IMR-90 (cell line): ENCODE data around the gene IRAK3.

Experiments used
- CHD1 ChIP-seq: IDR thresholded peaks from 2 replicates; pipeline ENCODE4 v1.6.1; 2012; ENCODE audit warnings: low read depth, low read length, improper control_type of control experiment
- FOS ChIP-seq: fragments of 150-350 bp; IDR thresholded peaks from 2 replicates; pipeline ENCODE4 v1.6.1; 2016; ENCODE audit warnings: low read depth, low read length
- MXI1 ChIP-seq: IDR thresholded peaks from 2 replicates; pipeline ENCODE4 v1.6.1; 2012; ENCODE audit warnings: low read depth, mild to moderate bottlenecking, low read length, moderate library complexity, borderline replicate concordance
- RAD21 ChIP-seq: IDR thresholded peaks from 2 replicates; pipeline ENCODE4 v1.6.1; 2012; ENCODE audit warnings: low read length, improper control_type of control experiment
- RCOR1 ChIP-seq: IDR thresholded peaks from 2 replicates; pipeline ENCODE4 v1.6.1; 2012; ENCODE audit warnings: mild to moderate bottlenecking, low read length, improper control_type of control experiment; ENCODE audit not compliant: insufficient replicate concordance
- SMC3 ChIP-seq: fragments of 150-350 bp; IDR thresholded peaks from 2 replicates; pipeline ENCODE4 v1.6.1; 2016; ENCODE audit warnings: low read depth, mild to moderate bottlenecking, antibody characterized with exemption, low read length, moderate library complexity
- TF ChIP-seq, protein P1 (sequence below): conservative IDR thresholded peaks from 2 replicates; pipeline ENCODE4 v1.5.1; 2012; ENCODE audit warnings: mild to moderate bottlenecking, low read depth, low read length, improper control_type of control experiment

DNA sequence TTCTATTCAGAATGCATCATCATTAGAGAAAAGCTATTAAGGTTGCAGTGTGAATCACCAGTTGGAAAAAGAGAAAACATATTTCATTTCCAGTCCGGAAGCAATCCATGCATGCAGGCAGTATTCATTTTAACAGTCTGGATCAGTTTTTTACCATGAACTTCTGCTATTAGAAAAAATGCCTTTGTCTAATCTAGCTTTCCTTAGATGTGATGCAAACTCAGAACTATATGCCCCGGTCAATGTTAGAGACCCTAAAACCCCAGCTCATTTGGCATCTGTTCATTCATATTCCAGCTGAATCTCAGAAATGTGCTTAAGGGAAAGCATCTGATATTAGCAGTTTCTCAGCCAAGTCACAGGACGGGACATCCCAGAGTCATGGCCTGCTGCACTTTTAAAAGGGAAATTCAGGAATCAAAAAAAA, 8.5 kb downstream of the IRAK3 start:
- TF ChIP-seq, protein P1, sequence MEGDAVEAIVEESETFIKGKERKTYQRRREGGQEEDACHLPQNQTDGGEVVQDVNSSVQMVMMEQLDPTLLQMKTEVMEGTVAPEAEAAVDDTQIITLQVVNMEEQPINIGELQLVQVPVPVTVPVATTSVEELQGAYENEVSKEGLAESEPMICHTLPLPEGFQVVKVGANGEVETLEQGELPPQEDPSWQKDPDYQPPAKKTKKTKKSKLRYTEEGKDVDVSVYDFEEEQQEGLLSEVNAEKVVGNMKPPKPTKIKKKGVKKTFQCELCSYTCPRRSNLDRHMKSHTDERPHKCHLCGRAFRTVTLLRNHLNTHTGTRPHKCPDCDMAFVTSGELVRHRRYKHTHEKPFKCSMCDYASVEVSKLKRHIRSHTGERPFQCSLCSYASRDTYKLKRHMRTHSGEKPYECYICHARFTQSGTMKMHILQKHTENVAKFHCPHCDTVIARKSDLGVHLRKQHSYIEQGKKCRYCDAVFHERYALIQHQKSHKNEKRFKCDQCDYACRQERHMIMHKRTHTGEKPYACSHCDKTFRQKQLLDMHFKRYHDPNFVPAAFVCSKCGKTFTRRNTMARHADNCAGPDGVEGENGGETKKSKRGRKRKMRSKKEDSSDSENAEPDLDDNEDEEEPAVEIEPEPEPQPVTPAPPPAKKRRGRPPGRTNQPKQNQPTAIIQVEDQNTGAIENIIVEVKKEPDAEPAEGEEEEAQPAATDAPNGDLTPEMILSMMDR = no peak
- no peak for TF ChIP-seq FOS
- no peak for TF ChIP-seq CHD1
- TF ChIP-seq MXI1 = no peak
- no peak for TF ChIP-seq SMC3
- no peak for TF ChIP-seq RAD21
- TF ChIP-seq RCOR1 = no peak
